GM21619 (cell line): ENCODE results near the gene FBXL16.
"Not testable (repeated sequence)": the region's sequence is repeated elsewhere in the genome, so short reads cannot be mapped to it uniquely, and the experiment has no call there.

ENCODE experiments used
- ATAC-seq: cut with Tn5 transposase; IDR thresholded peaks from one replicate; pipeline ENCODE4 v1.9.1; 2021; ENCODE audit not compliant: unreplicated experiment

Gene FBXL16

GRCh38 chr16:723695-724094, 18.1 kb upstream of the FBXL16 start:
- no peak for ATAC-seq

GRCh38 chr16:722835-723633, 17.4 kb upstream of the FBXL16 start:
- no peak for ATAC-seq

DNA sequence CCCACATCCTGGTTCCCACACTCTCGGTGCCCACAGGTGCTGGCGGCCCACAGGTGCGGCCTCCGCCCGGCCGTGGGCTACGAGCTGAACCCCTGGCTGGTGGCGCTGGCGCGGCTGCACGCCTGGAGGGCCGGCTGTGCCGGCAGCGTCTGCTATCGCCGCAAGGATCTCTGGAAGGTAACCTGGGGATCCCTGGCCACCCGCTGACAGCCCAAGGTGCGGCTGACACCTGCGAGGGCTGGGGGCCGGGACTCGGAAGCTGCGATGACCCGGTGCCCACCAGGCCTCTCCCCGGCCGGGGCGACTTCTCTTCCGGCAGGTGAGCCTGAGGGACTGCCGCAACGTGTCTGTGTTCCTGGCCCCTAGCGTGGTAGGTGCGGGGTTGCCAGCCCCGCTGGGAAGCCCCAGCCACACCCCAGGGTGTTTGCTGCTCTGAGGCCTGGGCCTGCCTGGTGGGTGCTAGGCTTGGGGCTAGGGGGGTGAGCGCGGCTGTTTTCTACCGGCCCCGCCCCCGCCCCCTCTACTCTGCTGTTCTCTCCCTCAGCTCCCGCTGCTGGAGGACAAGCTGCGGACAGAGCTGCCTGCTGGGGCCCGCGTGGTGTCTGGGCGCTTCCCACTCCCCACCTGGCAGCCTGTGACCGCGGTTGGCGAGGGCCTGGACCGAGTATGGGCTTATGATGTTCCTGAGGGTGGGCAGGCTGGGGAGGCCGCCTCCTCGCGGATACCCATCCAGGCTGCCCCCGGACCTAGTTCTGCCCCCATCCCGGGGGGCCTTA, 16.4 kb upstream of the FBXL16 start:
- no peak for ATAC-seq

GRCh38 chr16:720990-721764, 15.6 kb upstream of the FBXL16 start, which contains the start of gene ANTKMT:
Gene ANTKMT, plus strand, starts transcription at chr16:721146. Its CDS starts 129 bp downstream, at chr16:721275.
- peak; percentile 51 for ATAC-seq

- ATAC-seq, result peak; percentile 17
These were observed 14.9 kb upstream of the FBXL16 start for GRCh38 chr16:720447-720989.

- ATAC-seq, result no peak
These were observed 14.3 kb upstream of the FBXL16 start for GRCh38 chr16:719815-720446.

GRCh38 chr16:718922-719321, 13.3 kb upstream of the FBXL16 start:
- no peak for ATAC-seq

DNA sequence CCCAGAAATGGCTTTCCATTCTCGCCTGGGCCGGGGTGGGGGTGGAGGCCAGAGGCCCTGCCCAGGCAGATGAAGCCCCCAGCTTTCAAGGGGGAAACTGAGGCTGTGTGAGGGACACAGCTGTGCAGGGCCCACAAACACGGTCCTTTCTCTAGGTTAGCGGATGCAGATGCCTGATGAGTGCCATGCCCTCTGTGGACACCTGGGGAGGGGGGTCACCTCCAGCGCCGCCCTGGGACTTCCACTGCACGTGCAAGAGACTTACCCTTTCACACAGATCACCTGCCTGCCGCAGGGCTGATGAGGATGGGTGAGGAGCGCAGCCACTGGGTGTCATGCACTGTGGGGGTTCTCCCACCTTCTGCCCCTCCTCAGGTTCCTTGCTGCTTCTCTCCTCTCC, 12.8 kb upstream of the FBXL16 start:
- no peak for ATAC-seq

DNA sequence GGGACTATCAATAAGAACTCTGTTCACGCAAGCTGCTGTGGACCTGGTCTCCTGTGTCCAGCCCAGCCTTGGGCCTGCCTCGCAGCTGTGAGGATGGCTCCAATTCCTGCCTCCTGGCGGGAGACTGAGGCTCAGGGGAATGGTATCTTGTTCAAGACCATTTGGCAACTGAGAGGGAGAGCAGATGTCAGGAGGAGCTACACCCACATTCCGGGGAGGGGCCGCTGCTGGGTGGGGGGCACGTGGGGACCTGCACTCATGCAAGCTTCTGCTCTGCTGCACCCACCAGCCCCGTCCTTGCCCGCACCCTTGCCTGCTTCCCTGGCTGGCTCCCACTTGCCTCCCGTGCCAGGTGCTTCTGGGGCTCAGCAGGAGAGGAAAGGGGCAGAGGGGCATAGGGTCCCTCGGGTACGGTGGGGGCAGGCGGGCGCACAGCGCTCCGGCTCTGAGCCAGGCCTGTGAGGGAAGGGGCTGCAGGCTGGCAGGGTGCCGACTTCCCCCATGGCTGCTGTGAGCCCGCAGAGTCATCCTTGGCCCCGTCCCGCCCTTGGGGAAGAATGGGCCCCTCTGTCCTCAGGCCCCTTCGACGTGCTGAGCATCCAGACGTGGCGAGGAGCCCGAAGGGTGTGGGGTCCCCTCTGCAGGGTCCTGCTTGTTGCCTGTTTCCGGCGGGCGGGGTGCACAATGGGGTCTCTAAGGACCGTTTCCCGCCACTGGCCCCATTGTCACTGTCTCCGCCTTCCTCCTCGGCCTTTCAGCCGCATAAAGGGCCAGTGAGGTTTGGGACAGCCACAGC, 12.0 kb upstream of the FBXL16 start:
- ATAC-seq, result no peak

- no peak for ATAC-seq
These were observed 11.2 kb upstream of the FBXL16 start for GRCh38 chr16:716768-717325.

- no peak for ATAC-seq
These were observed 10.6 kb upstream of the FBXL16 start for GRCh38 chr16:716200-716568.

DNA sequence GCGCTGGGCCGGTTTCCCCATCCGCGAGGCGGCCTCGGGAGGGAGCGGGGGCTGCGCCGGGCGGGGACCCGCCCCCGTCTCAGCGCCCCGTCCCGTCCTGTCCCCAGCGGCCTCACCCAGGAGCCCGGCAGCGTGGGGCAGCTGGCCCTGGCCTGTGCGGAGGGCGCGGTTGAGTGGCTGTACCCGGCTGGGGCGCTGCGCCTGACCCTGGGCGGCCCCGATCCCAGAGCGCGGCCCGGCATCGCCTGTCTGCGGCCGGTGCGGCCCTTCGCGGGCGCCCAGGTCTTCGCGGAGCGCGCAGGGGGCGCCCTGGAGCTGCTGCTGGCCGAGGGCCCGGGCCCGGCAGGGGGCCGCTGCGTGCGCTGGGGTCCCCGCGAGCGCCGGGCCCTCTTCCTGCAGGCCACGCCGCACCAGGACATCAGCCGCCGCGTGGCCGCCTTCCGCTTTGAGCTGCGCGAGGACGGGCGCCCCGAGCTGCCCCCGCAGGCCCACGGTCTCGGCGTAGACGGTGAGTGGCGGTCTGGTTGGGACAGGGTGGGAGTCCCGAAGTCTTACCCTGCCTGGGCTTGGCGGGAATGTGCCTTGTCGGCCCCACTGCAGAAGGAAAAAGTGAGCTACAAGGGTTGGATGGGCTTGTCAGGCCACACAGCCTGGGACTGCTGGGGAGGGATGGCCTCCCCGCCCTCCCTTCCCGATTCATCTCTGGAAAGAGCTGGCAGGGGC, 10.0 kb upstream of the FBXL16 start:
- ATAC-seq, result peak; percentile 13

GRCh38 chr16:714558-715476, 9.2 kb upstream of the FBXL16 start, which contains the start of gene METRN:
Gene METRN, plus strand, starts transcription at chr16:715118. Its CDS starts 172 bp downstream, at chr16:715290.
- ATAC-seq, result peak; percentile 59

DNA sequence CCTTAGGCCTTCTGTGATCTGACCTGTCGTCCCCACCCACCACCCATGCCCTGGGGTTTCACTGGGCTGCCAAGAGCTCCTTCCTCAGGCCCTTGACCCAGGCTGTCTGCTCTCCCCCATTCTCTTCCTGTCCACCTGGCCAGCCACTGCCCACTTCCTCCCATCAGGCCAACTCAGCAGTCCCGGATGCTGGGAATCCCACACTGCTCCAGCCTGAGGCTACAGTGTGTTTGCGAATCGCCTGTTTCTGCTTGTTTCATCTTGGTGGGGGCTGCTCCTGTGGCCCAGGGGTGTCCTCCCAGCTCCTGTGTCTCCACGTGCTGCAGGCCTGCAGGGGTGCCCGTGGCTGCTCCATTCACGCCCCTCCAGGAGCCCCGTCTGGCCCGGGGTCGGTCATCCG, 8.5 kb upstream of the FBXL16 start:
- ATAC-seq, result no peak

DNA sequence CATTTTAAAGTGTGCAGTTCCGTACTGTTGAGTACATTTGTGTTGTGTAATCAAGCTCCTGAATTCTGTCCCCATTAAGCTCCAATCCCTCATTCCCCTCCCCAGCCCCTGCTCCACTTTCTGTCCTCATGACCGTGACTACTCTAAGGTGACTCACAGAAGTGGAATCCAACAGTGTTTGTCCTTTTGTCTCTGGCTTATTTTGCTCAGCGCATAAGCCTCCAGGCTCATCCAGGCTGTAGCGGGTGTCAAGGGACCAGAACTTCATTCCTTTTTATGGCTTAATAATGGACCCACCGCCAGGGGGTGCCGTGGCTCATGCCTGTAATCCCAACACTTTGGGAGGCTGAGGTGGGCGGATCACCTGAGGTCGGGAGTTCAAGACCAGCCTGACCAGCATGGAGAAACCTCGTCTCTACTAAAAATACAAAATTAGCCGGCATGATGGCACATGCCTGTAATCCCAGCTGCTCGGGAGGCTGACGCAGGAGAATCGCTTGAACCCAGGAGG, 7.2 kb upstream of the FBXL16 start:
- ATAC-seq, result not testable (repeated sequence)

DNA sequence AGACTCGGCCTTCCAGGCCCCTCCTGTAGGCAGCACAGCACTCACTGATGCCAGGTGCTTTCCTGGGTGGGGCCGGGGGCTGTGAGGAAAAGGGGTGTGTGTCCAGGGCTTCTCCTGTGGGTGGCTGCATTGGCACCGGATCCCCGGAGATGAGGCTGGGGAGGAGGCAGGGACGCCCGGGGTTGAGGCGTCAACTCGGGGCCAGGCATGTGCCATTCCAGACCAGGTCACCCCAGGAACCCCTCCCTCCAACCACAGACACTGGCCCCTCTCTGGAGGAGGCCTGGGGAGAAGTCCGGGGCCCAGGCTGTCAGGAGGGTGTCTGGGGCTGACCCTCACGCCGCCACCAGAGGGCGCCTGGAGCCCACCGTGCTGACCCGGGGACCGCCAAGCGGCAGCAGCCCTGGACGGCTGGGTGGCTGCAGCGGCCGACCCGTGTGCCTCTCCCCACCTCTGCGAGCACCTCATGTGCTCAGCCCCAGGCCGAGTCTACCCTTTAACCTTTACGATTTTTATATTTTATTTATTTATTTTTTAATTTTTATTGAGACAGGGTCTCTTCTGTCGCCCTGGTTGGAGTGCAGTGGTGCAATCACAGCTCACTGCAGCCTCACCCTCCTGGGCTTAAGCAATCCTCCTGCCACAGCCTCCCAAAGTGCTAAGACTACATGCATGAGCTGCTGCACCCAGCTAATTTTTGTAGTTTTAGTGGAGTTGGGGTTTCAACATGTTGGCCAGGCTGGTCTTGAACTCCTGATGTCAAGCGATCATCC, 6.1 kb upstream of the FBXL16 start:
- ATAC-seq, result no peak

GRCh38 chr16:711084-711483, 5.5 kb upstream of the FBXL16 start:
- ATAC-seq, result no peak
